Endothelial cell of umbilical vein (primary cell): Measurements from ENCODE around the gene CLN6. TPM values are rescaled to one million over a fixed set of nuclear protein-coding genes. Genes with fewer than 3 reads are reported as not detected.

Experiments
- BruUV-seq: library from RNA; stranded (reverse); fragments of 400-500 nt; replicated peaks from 2 replicates; lab custom pipeline; 2021; lab: Mats Ljungman, UMichigan
- CTCF ChIA-PET: fragments of 300-600, 350-600 bp; sonication (Branson Sonifier 250); formaldehyde crosslinking; loops from one replicate; lab custom pipeline; 2021; ENCODE audit warnings: antibody characterized with exemption, inconsistent platforms; lab: Charles Lee
- POLR2A ChIA-PET: fragments of 300-600, 350-600 bp; sonication (Branson Sonifier 250); formaldehyde crosslinking; loops from one replicate; lab custom pipeline; 2021; ENCODE audit warnings: antibody characterized with exemption, inconsistent platforms; lab: Charles Lee
- DNase-seq: peaks from one replicate; pipeline ENCODE4 v3.0.0-alpha.2; 2011; ENCODE audit warnings: low read depth, low spot score
- FAIRE-seq: peaks from 2 replicates; lab custom pipeline; 2011; peaks lifted over from hg19 to GRCh38; lab: Jason Lieb, UNC
- H2AFZ ChIP-seq: 2 replicates; pipeline ENCODE4 v1.6.0; 2012; ENCODE audit warnings: low read depth, low read length, control low read depth, inconsistent platforms
- H3K27ac ChIP-seq: 2 replicates; pipeline ENCODE4 v1.5.1; 2011; ENCODE audit warnings: low read depth, mild to moderate bottlenecking, control low read depth, low read length, moderate library complexity; ENCODE audit not compliant: insufficient read depth
- H3K27me3 ChIP-seq, 2 experiments: 2 replicates each; pipeline versions ENCODE4 v1.6.0 to v1.6.1; 2011; ENCODE audit warnings: low read length in 2 of 2, mixed read lengths in 1 of 2; ENCODE audit not compliant: control insufficient read depth in 2 of 2, insufficient read depth in 2 of 2
- H3K36me3 ChIP-seq, 2 experiments: 2 replicates in 1 of 2; 3 replicates in 1 of 2; pipeline ENCODE4 v1.5.1; 2011; ENCODE audit warnings: low read length in 2 of 2, mild to moderate bottlenecking in 1 of 2, moderate library complexity in 1 of 2; ENCODE audit not compliant: control insufficient read depth in 2 of 2, insufficient read depth in 2 of 2; ENCODE audit errors: extremely low read depth in 1 of 2
- H3K4me1 ChIP-seq: 3 replicates; pipeline ENCODE4 v1.5.1; 2011; ENCODE audit warnings: mild to moderate bottlenecking, low read length; ENCODE audit not compliant: control insufficient read depth, insufficient read depth; ENCODE audit errors: extremely low read depth
- H3K4me2 ChIP-seq: 2 replicates; pipeline ENCODE4 v1.6.1; 2011; ENCODE audit warnings: low read length, control low read depth, mixed read lengths; ENCODE audit not compliant: insufficient read depth
- H3K4me3 ChIP-seq, 3 experiments: fragments of 200-600 bp in 1 of 3; sonication (generic), shearing (Covaris generic) in 1 of 3; replicated peaks in 1 of 3; 2 replicates each; pipeline ENCODE4 v1.5.1; 2011 to 2016; ENCODE audit warnings: control low read depth in 3 of 3, low read length in 3 of 3, mild to moderate bottlenecking in 2 of 3, inconsistent platforms in 1 of 3, low read depth in 1 of 3, moderate library complexity in 1 of 3; ENCODE audit not compliant: insufficient read depth in 1 of 3
- H3K79me2 ChIP-seq: 2 replicates; pipeline ENCODE4 v1.6.0; 2012; ENCODE audit warnings: low read length, inconsistent platforms; ENCODE audit not compliant: control insufficient read depth, insufficient read depth
- H3K9ac ChIP-seq: replicated peaks from 2 replicates; pipeline ENCODE3; 2011; ENCODE audit warnings: low read length, control low read depth; ENCODE audit not compliant: insufficient read depth; ENCODE audit errors: extremely low read depth
- H3K9me1 ChIP-seq: replicated peaks from 3 replicates; pipeline ENCODE4 v1.6.0; 2011; ENCODE audit warnings: mild to moderate bottlenecking, low read length; ENCODE audit not compliant: control insufficient read depth, insufficient read depth; ENCODE audit errors: extremely low read depth
- H3K9me3 ChIP-seq: replicated peaks from 2 replicates; pipeline ENCODE4 v1.5.1; 2012; ENCODE audit warnings: low read length, inconsistent platforms; ENCODE audit not compliant: control insufficient read depth, insufficient read depth
- H4K20me1 ChIP-seq: replicated peaks from 2 replicates; pipeline ENCODE3; 2011; ENCODE audit warnings: mild to moderate bottlenecking, low read length; ENCODE audit not compliant: control insufficient read depth, insufficient read depth; ENCODE audit errors: extremely low read depth
- EZH2 ChIP-seq: IDR thresholded peaks from 2 replicates; pipeline ENCODE4 v1.6.1; 2012; ENCODE audit warnings: borderline replicate concordance, low read depth, mild to moderate bottlenecking, moderate library complexity, low read length, inconsistent platforms; ENCODE audit not compliant: severe bottlenecking
- FOS ChIP-seq: IDR thresholded peaks from 2 replicates; pipeline ENCODE4 v1.6.1; 2011; ENCODE audit warnings: mild to moderate bottlenecking, low read length, moderate library complexity, borderline replicate concordance; ENCODE audit not compliant: insufficient read depth
- GATA2 ChIP-seq: IDR thresholded peaks from 2 replicates; pipeline ENCODE4 v1.7.0; 2011; ENCODE audit warnings: low read depth, mild to moderate bottlenecking, moderate library complexity, mixed read lengths, low read length; ENCODE audit not compliant: insufficient read length, insufficient read depth
- JUN ChIP-seq: IDR thresholded peaks from 2 replicates; pipeline ENCODE4 v1.6.1; 2011; ENCODE audit warnings: borderline replicate concordance, low read depth; ENCODE audit not compliant: insufficient read length, insufficient read depth
- MYC ChIP-seq: IDR thresholded peaks from one replicate; pipeline ENCODE4 v1.6.1; 2011; ENCODE audit warnings: mild to moderate bottlenecking, low read depth, low read length
- POLR2A ChIP-seq: IDR thresholded peaks from 2 replicates; pipeline ENCODE4 v1.6.1; 2012; ENCODE audit warnings: low read depth, mild to moderate bottlenecking, control low read depth, low read length
- POLR2AphosphoS5 ChIP-seq: IDR thresholded peaks from 2 replicates; pipeline ENCODE4 v1.6.1; 2012; ENCODE audit warnings: low read depth, mild to moderate bottlenecking, control low read depth, low read length, moderate library complexity; ENCODE audit not compliant: insufficient read depth
- dilution Hi-C: fragments of 300-500 bp; cut with MboI; formaldehyde crosslinking; loops from one replicate; pipeline ENCODE4 v1.15.0; 2019; ENCODE audit warnings: low sequenced_read_pairs; ENCODE audit not compliant: extremely low pct_ligation_motif_present
- intact Hi-C: fragments of 100-400 bp; cut with micrococcal nuclease; formaldehyde crosslinking; loops from one replicate; pipeline ENCODE4 v1.10.0; 2022
- polyA plus RNA-seq, 4 experiments: library from polyadenylated mRNA; depleted of rRNA in 3 of 4; stranded (reverse) in 3 of 4; unstranded in 1 of 4; fragments of >200 nt; gene quantifications; 2 replicates each; pipeline versions ENCODE4 v1.2.1 to v1.2.3, GENCODE V29; 2011 to 2012; ENCODE audit warnings: missing spikeins in 1 of 4
- total RNA-seq: library from RNA; stranded (reverse); gene quantifications from 2 replicates; pipeline ENCODE4 v1.2.3, GENCODE V29; 2021
- TF ChIP-seq, protein P1 (sequence below): IDR thresholded peaks from 2 replicates; pipeline ENCODE4 v1.6.1; 2011; ENCODE audit not compliant: insufficient read depth, insufficient read length
- TF ChIP-seq, protein P2 (sequence below), 2 donors: IDR thresholded peaks; 1 replicate in 1 of 2; 2 replicates in 1 of 2; pipeline ENCODE4 v1.5.1; 2011; ENCODE audit warnings: low read length in 2 of 2, mild to moderate bottlenecking in 2 of 2, moderate library complexity in 2 of 2, control low read depth in 1 of 2, inconsistent platforms in 1 of 2, low read depth in 1 of 2; ENCODE audit not compliant: insufficient read depth in 1 of 2; ENCODE audit errors: extremely low read depth in 1 of 2

The CLN6 gene
- total and polyA plus RNA-seq, 2 donors (not counting 3 experiments of a cell fraction or from before 2014, with no cell fraction given): 53.9 to 75.5 TPM

DNA sequence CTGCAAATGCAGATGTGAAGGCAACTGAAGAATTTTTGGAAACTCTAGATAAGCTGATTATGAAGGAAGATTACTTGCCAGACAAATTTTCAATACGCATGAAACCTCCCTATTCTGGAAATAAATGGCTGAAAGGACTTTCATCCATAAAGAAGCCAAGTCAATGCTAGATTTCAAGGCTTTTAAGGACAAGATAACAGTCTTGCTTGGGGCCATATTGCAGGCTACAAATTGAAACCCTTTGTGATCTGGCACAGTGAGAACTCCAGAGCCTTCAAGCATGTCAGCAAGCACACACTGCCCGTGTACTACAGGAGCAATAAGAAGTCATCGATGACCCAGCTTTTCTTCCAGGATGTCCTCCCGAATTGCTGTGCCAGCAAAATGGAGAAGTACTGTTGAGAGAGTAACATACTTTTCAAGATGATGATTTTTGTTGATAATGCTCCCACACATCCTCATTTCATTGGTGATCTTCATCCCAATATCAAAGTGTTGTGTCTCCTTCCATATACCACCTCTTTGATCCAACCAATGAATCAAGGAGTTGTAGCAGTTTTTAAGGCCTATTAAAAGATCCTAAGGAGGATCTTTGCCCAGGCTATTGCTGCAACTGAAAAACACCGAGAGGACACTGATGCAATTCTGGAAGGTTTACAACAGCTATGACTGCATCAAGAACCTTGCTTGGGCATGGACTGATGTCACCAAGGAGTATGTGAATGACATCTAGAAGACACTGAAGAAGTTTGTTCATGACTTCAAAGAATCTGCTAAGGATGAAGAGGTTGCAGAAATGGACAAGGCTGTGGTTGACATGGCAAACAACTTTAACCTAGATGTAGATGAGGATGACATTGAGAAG is 44.7 kb downstream of the CLN6 start:
- dilution Hi-C loops: no loop called here
- Histone ChIP-seq H3K9ac (no peak overlapping the region), H3K27me3 (no peaks in the 10 kb centered on the region), H3K27ac (no peak overlapping the region), H3K9me3 (no peaks in the 10 kb centered on the region), H3K4me3 (no peak overlapping the region), H3K79me2 (no peaks in the 10 kb centered on the region), H4K20me1 (no peaks in the 10 kb centered on the region), H3K9me1 (no peaks in the 10 kb centered on the region), H3K4me2 (no peak overlapping the region), H2AFZ (no peak overlapping the region), H3K36me3 (peaks cover 11 to 12% of the 10 kb centered on the region in 2 experiments), H3K4me1 (no peaks in the 10 kb centered on the region)
- intact Hi-C loops: no loop called here
- DNase-seq (no peak), FAIRE-seq (no peak)
- BruUV-seq: no TSS peak
- ChIA-PET POLR2A (no interaction called here), CTCF (interaction anchor here (1.3 to 1.9 kb wide), 3 partner anchors 10 to 30 kb away, joined by 3 to 6 read pairs (median 4); no protein-coding TSS in a partner anchor)
- no peak for TF ChIP-seq FOS
- TF ChIP-seq, protein P1, sequence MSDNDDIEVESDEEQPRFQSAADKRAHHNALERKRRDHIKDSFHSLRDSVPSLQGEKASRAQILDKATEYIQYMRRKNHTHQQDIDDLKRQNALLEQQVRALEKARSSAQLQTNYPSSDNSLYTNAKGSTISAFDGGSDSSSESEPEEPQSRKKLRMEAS: no peak
- TF ChIP-seq POLR2A: no peak

DNA sequence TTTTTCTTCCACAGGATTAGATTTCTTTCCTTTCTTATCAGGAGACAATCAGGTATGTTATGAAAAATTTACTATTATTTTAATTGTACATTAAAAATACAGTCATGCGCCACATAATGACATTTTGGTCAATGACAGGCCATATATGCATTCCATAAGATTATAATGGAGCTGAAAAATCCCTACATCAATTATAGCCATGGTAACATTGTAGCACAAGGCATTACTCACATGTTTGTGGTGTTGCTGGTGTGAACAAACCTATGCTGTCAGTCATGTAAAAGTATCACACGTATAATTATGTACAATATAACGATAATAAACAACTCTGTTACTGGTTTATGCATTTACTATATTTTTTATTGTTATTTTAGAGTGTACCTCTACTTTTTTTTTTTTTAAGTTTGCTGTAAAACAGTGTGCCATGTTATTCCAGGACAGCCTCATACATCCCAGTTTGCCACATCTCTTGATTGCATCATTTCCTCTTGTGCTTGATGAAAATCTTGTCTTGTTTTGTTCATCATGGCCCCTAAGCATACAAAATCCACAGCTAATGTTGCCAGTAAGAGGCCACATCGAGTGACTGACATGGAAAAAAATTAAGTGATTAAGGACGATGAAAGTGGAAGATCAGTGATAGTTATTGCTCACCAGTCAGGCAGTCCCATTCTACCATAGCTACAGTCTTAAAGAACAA is 45.8 kb downstream of the CLN6 start:
- no peak overlapping the region for H3K27ac ChIP-seq
- dilution Hi-C loops (no loop called here), intact Hi-C loops (no loop called here)
- no peaks in the 10 kb centered on the region for H3K27me3 ChIP-seq
- H3K9ac ChIP-seq: no peak overlapping the region
- H3K9me1 ChIP-seq: no peaks in the 10 kb centered on the region
- no peaks in the 10 kb centered on the region for H3K9me3 ChIP-seq
- no TSS peak for BruUV-seq
- FAIRE-seq (no peak), DNase-seq (no peak)
- no peak overlapping the region for H2AFZ ChIP-seq
- no peak overlapping the region for H3K4me2 ChIP-seq
- TF ChIP-seq, protein P2, sequence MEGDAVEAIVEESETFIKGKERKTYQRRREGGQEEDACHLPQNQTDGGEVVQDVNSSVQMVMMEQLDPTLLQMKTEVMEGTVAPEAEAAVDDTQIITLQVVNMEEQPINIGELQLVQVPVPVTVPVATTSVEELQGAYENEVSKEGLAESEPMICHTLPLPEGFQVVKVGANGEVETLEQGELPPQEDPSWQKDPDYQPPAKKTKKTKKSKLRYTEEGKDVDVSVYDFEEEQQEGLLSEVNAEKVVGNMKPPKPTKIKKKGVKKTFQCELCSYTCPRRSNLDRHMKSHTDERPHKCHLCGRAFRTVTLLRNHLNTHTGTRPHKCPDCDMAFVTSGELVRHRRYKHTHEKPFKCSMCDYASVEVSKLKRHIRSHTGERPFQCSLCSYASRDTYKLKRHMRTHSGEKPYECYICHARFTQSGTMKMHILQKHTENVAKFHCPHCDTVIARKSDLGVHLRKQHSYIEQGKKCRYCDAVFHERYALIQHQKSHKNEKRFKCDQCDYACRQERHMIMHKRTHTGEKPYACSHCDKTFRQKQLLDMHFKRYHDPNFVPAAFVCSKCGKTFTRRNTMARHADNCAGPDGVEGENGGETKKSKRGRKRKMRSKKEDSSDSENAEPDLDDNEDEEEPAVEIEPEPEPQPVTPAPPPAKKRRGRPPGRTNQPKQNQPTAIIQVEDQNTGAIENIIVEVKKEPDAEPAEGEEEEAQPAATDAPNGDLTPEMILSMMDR (IDR thresholded peaks at IDR 0.05; ENCODE audit: extremely low read depth in 1 of 2, insufficient read depth in 1 of 2, low read depth in 1 of 2, low read length in 2 of 2): no peak
- TF ChIP-seq POLR2A: no peak
- TF ChIP-seq GATA2: no peak
- TF ChIP-seq FOS: no peak
- no peak for TF ChIP-seq JUN
- no peak for TF ChIP-seq POLR2AphosphoS5
- TF ChIP-seq EZH2: no peak
- TF ChIP-seq MYC: no peak
- TF ChIP-seq, protein P1: no peak
- ChIA-PET CTCF (interaction anchor here (1.9 kb wide), 1 partner anchor 11 kb away, joined by 6 read pairs; no protein-coding TSS in a partner anchor), POLR2A (no interaction called here)
- H4K20me1 ChIP-seq: no peaks in the 10 kb centered on the region
- H3K79me2 ChIP-seq: no peaks in the 10 kb centered on the region
- peaks cover 10 to 11% of the 10 kb centered on the region in 2 experiments for H3K36me3 ChIP-seq
- no peaks in the 10 kb centered on the region for H3K4me1 ChIP-seq
- no peak overlapping the region for H3K4me3 ChIP-seq
